Omental fat pad (tissue), 4 donors: ENCODE results near the gene PHKB. TPM values are rescaled to one million over a fixed set of nuclear protein-coding genes. Genes with fewer than 3 reads are reported as not detected.

Experiments
- ATAC-seq: fragments of 150-250 bp; one replicate; pipeline ENCODE4 v1.9.1; 2016; ENCODE audit warnings: mild to moderate bottlenecking, moderate library complexity; ENCODE audit not compliant: low FRiP score
- DNase-seq: peaks from one replicate; pipeline ENCODE4 v3.0.0-alpha.2; 2019; ENCODE audit warnings: low spot score
- total RNA-seq, 4 donors: library from RNA; depleted of rRNA; stranded (reverse); fragments of >200 nt; gene quantifications; one replicate each; pipeline ENCODE4 v1.1.0, GENCODE V29; 2016
- TF ChIP-seq, protein P1 (sequence below), 3 donors: fragments of 450-650 bp; IDR thresholded peaks; one replicate each; pipeline ENCODE4 v1.5.1; 2016 to 2017; ENCODE audit warnings: antibody characterized with exemption in 3 of 3, mild to moderate bottlenecking in 3 of 3, moderate library complexity in 2 of 3

PHKB gene
- total RNA-seq, 4 donors from 2014 or later, result 55.1 to 112 (median 66.4) TPM

DNA sequence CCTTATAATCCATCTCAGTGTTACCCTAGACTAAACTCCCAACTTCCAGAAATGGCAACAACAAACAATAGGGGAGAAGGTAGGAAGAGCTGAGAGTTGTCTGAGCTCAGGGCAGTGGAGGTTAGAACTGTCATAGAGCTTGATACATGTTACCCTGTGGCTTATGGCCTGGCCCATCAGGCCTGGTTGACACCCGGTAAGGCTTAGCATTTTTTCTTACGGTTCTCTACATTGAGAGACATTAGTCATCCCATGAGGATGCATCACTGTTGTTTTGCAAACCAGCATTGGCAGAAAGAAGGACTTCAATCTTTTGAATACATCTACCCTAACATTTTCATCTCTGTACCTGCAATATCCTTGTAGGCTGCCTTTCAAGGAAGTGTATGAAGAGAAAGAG lies 226.6 kb downstream of the PHKB start:
- TF ChIP-seq, protein P1, sequence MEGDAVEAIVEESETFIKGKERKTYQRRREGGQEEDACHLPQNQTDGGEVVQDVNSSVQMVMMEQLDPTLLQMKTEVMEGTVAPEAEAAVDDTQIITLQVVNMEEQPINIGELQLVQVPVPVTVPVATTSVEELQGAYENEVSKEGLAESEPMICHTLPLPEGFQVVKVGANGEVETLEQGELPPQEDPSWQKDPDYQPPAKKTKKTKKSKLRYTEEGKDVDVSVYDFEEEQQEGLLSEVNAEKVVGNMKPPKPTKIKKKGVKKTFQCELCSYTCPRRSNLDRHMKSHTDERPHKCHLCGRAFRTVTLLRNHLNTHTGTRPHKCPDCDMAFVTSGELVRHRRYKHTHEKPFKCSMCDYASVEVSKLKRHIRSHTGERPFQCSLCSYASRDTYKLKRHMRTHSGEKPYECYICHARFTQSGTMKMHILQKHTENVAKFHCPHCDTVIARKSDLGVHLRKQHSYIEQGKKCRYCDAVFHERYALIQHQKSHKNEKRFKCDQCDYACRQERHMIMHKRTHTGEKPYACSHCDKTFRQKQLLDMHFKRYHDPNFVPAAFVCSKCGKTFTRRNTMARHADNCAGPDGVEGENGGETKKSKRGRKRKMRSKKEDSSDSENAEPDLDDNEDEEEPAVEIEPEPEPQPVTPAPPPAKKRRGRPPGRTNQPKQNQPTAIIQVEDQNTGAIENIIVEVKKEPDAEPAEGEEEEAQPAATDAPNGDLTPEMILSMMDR (IDR thresholded peaks at IDR 0.05), result no peak
- ATAC-seq, result no peak
- DNase-seq, result no peak

DNA sequence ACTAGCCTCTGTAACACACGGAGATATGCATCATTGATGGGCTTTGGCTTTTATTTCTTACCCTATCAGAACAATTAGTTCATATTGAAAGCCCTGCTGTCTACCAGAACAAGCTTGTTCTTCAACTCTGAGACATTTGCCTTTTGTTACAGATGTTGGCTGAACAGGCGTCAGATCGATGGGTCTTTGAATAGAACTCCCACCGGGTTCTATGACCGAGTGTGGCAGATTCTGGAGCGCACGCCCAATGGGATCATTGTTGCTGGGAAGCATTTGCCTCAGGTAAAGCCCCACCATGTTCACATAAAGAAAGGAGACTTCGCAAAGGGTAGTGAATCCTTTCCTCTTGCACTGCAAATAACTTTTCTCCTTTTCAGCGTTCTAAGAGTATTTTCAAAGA lies 232.1 kb downstream of the PHKB start:
- DNase-seq, result no peak

DNA sequence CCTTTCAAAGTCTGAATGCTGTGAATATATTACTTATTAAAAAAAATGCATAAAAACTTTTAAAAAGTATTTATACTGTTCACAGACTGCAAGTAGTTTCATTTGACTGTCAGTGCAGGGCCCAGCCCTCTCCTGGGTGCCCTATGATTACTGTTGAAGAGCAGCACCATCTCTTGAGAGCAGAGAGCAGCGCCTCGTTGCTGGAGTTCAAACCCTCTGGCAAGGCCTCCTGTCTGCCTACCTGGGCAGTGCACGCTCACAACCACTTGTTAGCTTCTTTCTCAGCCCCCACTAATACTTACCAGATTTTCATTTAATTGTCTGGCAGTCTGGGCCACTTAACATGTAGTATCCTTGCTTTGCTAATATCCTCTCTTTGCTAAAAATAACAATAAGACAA lies 233.4 kb downstream of the PHKB start:
- TF ChIP-seq, protein P1 (IDR thresholded peaks at IDR 0.05), result no peak
- no peak for ATAC-seq
- DNase-seq, result no peak

More for the DNA sequence above, 232.1 kb downstream of the PHKB start:
- ATAC-seq, result no peak
- TF ChIP-seq, protein P1 (IDR thresholded peaks at IDR 0.05), result no peak

DNA sequence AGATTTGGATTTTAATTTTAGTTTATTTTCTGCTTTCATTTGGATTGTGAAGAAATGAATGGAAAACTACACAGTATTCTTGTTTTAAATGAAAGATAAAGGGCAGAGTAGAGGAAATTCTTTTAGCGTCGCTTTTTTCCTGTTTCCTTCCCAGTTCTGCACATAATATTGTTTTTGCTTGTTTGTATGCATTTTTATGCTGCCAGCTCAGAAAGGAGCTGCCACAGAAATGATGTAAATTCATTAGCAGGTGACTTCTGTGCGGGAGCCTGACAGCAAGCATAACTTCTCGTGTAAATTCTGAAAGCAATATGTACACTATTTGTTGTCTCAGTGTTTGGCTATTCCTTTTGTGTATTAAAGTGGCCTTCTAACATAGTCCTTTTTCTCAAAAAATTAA lies 234.6 kb downstream of the PHKB start:
- TF ChIP-seq, protein P1 (IDR thresholded peaks at IDR 0.05), result no peak
- DNase-seq, result no peak
- ATAC-seq, result no peak

DNA sequence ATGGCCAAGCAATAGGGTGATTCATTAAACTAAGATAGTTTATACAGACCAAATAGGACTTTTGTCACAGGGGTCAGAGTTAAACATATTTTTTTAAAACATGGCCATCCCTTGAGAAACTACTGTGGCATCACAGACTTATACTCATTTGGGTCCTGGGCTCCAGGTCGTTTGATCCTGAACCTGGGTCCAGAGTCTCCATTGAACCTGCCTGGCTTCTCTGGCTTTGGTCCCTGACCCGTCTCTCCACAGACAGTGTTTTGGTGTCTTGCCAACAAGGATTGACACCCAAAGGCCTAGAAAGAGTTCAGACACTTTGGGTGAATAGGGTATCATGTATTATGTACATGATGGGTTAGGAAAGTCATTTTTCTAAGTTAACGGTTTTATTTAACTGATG lies 236.7 kb downstream of the PHKB start:
- DNase-seq, result no peak
- no peak for ATAC-seq
- TF ChIP-seq, protein P1 (IDR thresholded peaks at IDR 0.05), result no peak

DNA sequence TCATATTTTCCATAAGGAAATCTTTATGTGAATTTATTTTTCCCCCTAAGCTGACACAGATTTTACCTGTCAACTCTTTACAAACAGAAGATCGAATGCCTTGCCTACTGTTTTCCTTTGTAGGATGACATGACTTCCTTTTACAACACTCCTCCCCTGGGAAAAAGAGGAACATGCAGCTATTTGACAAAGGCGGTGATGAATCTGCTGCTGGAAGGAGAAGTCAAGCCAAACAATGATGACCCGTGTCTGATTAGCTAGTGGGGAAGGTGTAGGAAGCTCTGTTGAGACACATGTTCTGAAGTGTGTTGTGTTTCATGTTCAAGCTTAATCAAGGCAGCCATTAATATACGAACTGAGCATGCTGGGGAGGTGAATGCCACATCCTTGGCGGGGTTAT lies 238.0 kb downstream of the PHKB start:
- ATAC-seq (no peak), DNase-seq (no peak)
- TF ChIP-seq, protein P1 (IDR thresholded peaks at IDR 0.05), result no peak

DNA sequence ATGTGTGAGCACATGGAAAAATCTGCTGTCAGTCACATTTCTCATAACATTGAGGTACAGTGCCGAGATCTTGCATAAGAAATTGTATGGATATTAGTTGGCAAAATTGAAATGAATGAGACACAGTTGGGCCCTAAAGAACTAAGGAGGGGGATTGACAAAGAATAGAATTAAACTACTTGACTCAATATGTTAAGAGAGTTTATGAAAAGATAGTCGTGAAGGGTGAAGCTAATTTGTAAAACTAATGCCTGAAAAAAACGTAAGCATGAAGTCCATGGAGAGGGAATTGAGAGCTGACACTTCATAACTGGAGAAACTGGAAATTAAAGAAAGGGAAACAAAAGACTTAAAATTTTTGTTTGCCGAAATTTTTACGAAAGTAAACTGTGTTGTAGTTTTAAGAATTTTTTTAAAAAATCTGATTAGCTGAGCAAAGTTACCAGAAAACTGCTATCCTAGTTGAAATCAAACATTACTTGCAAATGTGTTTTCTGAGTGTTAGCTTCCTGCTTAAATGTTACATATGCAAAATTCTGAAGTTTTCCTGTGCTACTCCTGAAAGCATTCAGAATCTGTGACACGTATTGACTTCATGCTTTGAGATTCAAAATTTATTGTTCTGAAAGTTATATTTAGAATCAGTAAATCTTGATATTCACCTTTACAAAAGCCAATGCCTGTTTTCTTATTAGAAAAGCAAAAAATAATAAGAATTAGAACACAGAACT lies 239.9 kb downstream of the PHKB start:
- DNase-seq (no peak), ATAC-seq (no peak)
- TF ChIP-seq, protein P1 (IDR thresholded peaks at IDR 0.05), result no peak
